OCI-LY3 (cell line): ENCODE results near the gene TBC1D5.

Experiments used
- H2AFZ ChIP-seq: fragments of 200-600, 300-600 bp; shearing (Covaris generic); 2 replicates; pipeline ENCODE4 v1.6.0; 2014; ENCODE audit warnings: antibody characterized with exemption, low read depth, low read length
- H3K27ac ChIP-seq: fragments of 200-600, 300-600 bp; sonication (generic); 2 replicates; pipeline ENCODE4 v1.5.1; 2014; ENCODE audit warnings: mild to moderate bottlenecking, low read length, moderate library complexity, mixed read lengths
- H3K27me3 ChIP-seq: fragments of 200-600, 300-600 bp; sonication (generic); 2 replicates; pipeline ENCODE4 v1.6.1; 2014; ENCODE audit warnings: low read depth, low read length, mixed read lengths
- H3K36me3 ChIP-seq: fragments of 200-600, 300-600 bp; sonication (generic); replicated peaks from 2 replicates; pipeline ENCODE3; 2014; ENCODE audit warnings: low read depth, low read length, mixed read lengths
- H3K4me1 ChIP-seq: fragments of 300-600, 200-600 bp; sonication (generic); 2 replicates; pipeline ENCODE4 v1.6.1; 2014; ENCODE audit warnings: low read length, mixed read lengths
- H3K4me2 ChIP-seq: fragments of 200-600, 300-600 bp; sonication (generic); 2 replicates; pipeline ENCODE4 v1.6.1; 2014; ENCODE audit warnings: low read length, mixed read lengths
- H3K4me3 ChIP-seq: fragments of 300-600, 200-600 bp; sonication (generic); 2 replicates; pipeline ENCODE4 v1.5.1; 2014; ENCODE audit warnings: antibody characterized with exemption, mild to moderate bottlenecking, low read length, moderate library complexity
- H3K79me2 ChIP-seq: fragments of 300-600, 200-600 bp; shearing (Covaris generic); 2 replicates; pipeline ENCODE4 v1.6.1; 2014; ENCODE audit warnings: mild to moderate bottlenecking, low read length, mixed read lengths
- H3K9ac ChIP-seq: fragments of 300-600, 200-600 bp; shearing (Covaris generic); 2 replicates; pipeline ENCODE4 v1.6.0; 2014; ENCODE audit warnings: mild to moderate bottlenecking, low read length, moderate library complexity
- H3K9me3 ChIP-seq: fragments of 200-600, 300-600 bp; shearing (Covaris generic); 2 replicates; pipeline ENCODE4 v1.6.1; 2014; ENCODE audit warnings: low read length, mixed read lengths; ENCODE audit not compliant: insufficient read depth
- H4K20me1 ChIP-seq: fragments of 200-600, 300-600 bp; sonication (generic); 2 replicates; pipeline ENCODE4 v1.6.1; 2016; ENCODE audit warnings: low read length, mixed read lengths; ENCODE audit not compliant: insufficient read depth
- EZH2phosphoT487 ChIP-seq: fragments of 200-600 bp; shearing (Covaris generic); IDR thresholded peaks from 2 replicates; pipeline ENCODE4 v1.6.1; 2018; ENCODE audit warnings: antibody characterized with exemption, mixed run types, low read depth
- TF ChIP-seq, protein P1 (sequence below): fragments of 200-600, 300-600 bp; sonication (generic); IDR thresholded peaks from 2 replicates; pipeline ENCODE4 v1.5.1; 2014; ENCODE audit warnings: antibody characterized with exemption, low read length, low read depth

Gene TBC1D5

DNA sequence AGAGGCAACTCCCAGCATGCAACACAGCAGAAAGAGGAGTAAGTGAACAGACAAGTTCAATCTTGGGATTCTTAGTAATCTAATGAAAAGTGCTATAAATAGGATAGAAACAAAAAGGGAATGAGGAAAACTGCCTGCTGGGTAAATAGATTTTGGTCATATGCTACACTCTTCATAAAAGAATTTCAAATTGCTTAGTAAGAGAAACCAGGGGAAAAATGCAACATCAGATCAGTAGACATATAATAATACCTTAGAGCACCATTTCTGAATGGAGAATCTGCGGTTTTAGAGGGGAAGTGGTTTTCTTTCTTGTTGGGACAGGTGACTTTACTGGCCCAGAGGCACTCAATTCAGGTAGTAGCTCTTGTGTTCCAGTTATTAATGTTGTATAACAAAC is 13.4 kb upstream of the TBC1D5 start:
- Histone ChIP-seq H4K20me1 (peaks cover 5% of the 10 kb centered on the region; the same call in 1 of the 2 replicates), H3K9me3 (no peaks in the 10 kb centered on the region), H3K27ac (no peak overlapping the region), H3K79me2 (no peaks in the 10 kb centered on the region), H3K36me3 (no peaks in the 10 kb centered on the region), H3K4me3 (no peak overlapping the region), H3K9ac (no peak overlapping the region), H3K4me2 (0 out of 2 replicates have a peak overlapping the region, but pooled peaks have one; percentile 1), H3K4me1 (peaks cover 27% of the 10 kb centered on the region), H3K27me3 (peaks cover 40% of the 10 kb centered on the region), H2AFZ (no peak overlapping the region)
- no peak for TF ChIP-seq EZH2phosphoT487
- TF ChIP-seq, protein P1, sequence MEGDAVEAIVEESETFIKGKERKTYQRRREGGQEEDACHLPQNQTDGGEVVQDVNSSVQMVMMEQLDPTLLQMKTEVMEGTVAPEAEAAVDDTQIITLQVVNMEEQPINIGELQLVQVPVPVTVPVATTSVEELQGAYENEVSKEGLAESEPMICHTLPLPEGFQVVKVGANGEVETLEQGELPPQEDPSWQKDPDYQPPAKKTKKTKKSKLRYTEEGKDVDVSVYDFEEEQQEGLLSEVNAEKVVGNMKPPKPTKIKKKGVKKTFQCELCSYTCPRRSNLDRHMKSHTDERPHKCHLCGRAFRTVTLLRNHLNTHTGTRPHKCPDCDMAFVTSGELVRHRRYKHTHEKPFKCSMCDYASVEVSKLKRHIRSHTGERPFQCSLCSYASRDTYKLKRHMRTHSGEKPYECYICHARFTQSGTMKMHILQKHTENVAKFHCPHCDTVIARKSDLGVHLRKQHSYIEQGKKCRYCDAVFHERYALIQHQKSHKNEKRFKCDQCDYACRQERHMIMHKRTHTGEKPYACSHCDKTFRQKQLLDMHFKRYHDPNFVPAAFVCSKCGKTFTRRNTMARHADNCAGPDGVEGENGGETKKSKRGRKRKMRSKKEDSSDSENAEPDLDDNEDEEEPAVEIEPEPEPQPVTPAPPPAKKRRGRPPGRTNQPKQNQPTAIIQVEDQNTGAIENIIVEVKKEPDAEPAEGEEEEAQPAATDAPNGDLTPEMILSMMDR, result no peak

DNA sequence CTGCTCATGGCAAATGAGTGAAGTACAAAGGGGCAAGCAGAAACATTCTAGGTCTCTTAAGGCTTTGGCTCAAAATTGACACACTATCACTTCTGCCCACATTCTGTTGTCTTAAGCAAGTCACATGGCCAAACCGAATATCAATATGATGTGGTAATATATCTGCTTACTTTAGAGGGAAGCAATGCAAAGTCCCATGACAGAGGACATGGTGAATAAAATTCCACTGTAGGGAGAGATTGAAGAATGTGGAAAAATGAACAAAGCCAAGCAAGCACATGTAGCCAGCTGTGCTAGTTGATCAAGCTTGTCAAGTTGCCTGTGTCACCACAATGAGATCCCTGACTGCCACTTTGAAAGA is 11.2 kb upstream of the TBC1D5 start:
- no peak overlapping the region for H3K4me2 ChIP-seq
- H3K4me3 ChIP-seq, result no peak overlapping the region
- no peaks in the 10 kb centered on the region for H3K79me2 ChIP-seq
- peaks cover 44% of the 10 kb centered on the region for H3K27me3 ChIP-seq
- H3K9ac ChIP-seq, result no peak overlapping the region
- no peaks in the 10 kb centered on the region for H3K9me3 ChIP-seq
- no peaks in the 10 kb centered on the region for H3K36me3 ChIP-seq
- H2AFZ ChIP-seq, result no peak overlapping the region
- no peak overlapping the region for H3K27ac ChIP-seq
- no peak for TF ChIP-seq EZH2phosphoT487
- TF ChIP-seq, protein P1, result no peak
- peaks cover 42% of the 10 kb centered on the region for H3K4me1 ChIP-seq
- peaks cover 5% of the 10 kb centered on the region; the same call in 1 of the 2 replicates for H4K20me1 ChIP-seq

DNA sequence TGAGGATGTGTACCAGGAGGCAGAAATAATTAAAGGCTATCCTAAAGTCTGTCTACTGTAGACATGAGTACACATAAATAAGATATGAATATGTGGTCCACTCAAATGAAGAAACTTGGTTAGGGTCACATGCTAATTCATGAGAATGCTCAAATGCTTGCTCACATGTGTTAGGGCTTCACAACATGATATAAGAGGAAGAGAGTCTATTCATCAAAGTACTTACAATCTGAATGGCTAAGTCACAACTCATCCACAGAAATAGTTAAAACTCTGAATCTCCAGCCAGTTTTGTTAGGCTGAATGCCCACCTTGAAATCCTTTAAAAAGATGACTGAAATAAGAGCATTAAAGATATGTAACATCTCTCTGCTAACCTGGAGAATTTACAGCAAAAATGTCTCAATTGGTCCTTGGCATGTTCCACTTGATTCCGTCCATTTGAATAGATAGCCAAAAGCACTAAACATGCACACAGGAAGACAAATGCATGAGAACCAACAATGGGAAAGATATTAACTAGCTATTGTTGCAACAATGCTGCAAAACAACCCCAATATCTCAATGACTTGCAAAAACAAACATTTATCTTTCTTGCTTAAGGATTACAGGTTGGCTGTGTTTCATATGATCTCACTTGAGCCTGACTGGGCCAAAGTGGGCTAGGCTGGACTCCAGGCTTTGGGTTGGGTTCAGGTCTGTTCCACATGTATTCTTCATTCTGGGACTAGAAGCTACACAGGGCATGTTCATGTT is 10.6 kb upstream of the TBC1D5 start:
- no peaks in the 10 kb centered on the region for H3K79me2 ChIP-seq
- H3K4me2 ChIP-seq, result peak overlapping the region; percentile 9; the same call in 1 of the 2 replicates
- no peak overlapping the region for H3K27ac ChIP-seq
- no peaks in the 10 kb centered on the region for H3K9me3 ChIP-seq
- H3K4me1 ChIP-seq, result peaks cover 47% of the 10 kb centered on the region
- peaks cover 44% of the 10 kb centered on the region for H3K27me3 ChIP-seq
- TF ChIP-seq, protein P1, result no peak
- TF ChIP-seq EZH2phosphoT487, result no peak
- peaks cover 5% of the 10 kb centered on the region; the same call in 1 of the 2 replicates for H4K20me1 ChIP-seq
- no peak overlapping the region for H3K4me3 ChIP-seq
- no peak overlapping the region for H3K9ac ChIP-seq
- H3K36me3 ChIP-seq, result no peaks in the 10 kb centered on the region
- no peak overlapping the region for H2AFZ ChIP-seq

DNA sequence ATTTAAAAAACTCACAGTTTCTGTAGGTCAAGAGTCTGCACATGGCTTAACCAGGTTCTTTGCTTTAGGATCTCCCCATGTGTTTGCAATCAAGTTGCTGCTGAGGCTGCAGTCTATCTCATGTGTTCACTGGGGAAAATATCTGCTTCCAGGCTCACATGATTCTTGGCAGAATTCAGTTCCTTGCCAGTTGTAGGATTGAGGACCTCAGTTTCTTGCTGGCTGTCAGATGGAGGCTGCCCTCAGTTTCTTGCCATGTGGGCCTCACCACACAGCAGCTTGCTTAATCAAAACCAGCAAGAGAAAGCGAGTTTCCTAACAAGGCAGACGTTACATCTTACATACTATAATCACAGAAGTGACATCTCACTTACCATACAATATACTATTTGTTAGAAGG is 10.0 kb upstream of the TBC1D5 start:
- H4K20me1 ChIP-seq, result peaks cover 8% of the 10 kb centered on the region; the same call in 1 of the 2 replicates
- no peak overlapping the region for H3K27ac ChIP-seq
- H3K27me3 ChIP-seq, result peaks cover 44% of the 10 kb centered on the region
- no peak overlapping the region for H2AFZ ChIP-seq
- no peak for TF ChIP-seq EZH2phosphoT487
- TF ChIP-seq, protein P1, result no peak
- H3K4me2 ChIP-seq, result peak overlapping the region; percentile 9; the same call in 1 of the 2 replicates
- no peaks in the 10 kb centered on the region for H3K79me2 ChIP-seq
- no peaks in the 10 kb centered on the region for H3K36me3 ChIP-seq
- H3K4me3 ChIP-seq, result no peak overlapping the region
- no peak overlapping the region for H3K9ac ChIP-seq
- H3K4me1 ChIP-seq, result peaks cover 52% of the 10 kb centered on the region
- no peaks in the 10 kb centered on the region for H3K9me3 ChIP-seq
